ENCODE results near the gene LNX1. TPM values are rescaled to one million over a fixed set of nuclear protein-coding genes. Genes with fewer than 3 reads are reported as not detected.

LNX1 gene
- total and polyA plus RNA-seq, 2 donors (not counting 3 experiments of a cell fraction or from before 2014, with no cell fraction given): 0.72 to 1.3 TPM

DNA sequence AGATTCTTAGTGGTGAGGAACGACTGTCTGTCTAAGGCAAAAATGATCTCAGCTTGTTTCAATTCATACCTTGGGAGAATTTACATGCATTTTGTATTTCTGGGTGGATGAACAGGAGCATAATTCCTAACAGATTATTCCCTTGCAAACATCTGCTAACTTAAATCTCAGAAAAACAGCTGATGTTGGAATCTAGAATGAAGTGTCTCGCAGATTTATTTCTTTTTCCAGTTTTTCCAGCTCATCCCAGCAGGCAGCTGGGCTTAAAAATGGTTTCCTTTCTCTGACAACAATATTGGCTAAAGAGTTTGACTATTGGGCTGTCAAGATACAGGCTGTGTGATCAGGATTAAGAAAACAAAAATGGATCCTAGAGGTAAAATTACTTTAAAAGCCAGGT, 1.1 kb downstream of the LNX1 start:
- BruUV-seq (replicated peaks): no TSS peak
- FAIRE-seq: no peak
- peaks cover 9% of the 10 kb centered on the region for H3K4me1 ChIP-seq (ENCODE audit: control insufficient read depth, extremely low read depth, insufficient read depth, low read length)
- ChIA-PET CTCF (interaction anchor here (1.1 to 1.5 kb wide), 2 partner anchors 10 to 16 kb away, joined by 3 to 5 read pairs; no protein-coding TSS in a partner anchor), POLR2A (no interaction called here)
- H3K36me3 ChIP-seq (ENCODE audit: control insufficient read depth in 2 of 2, extremely low read depth in 1 of 2, insufficient read depth in 2 of 2, low read length in 2 of 2): no peaks in the 10 kb centered on the region
- no peaks in the 10 kb centered on the region for H3K27me3 ChIP-seq (ENCODE audit: control insufficient read depth in 2 of 2, insufficient read depth in 2 of 2, low read length in 2 of 2)
- no peak overlapping the region for H3K27ac ChIP-seq (ENCODE audit: insufficient read depth, low read depth, low read length)
- no peaks in the 10 kb centered on the region for H3K79me2 ChIP-seq (ENCODE audit: control insufficient read depth, insufficient read depth, low read length)
- no peaks in the 10 kb centered on the region for H4K20me1 ChIP-seq (replicated peaks; ENCODE audit: control insufficient read depth, extremely low read depth, insufficient read depth, low read length)
- no peak overlapping the region for H2AFZ ChIP-seq (ENCODE audit: low read depth, low read length)
- H3K9ac ChIP-seq (replicated peaks; ENCODE audit: extremely low read depth, insufficient read depth, low read length): no peak overlapping the region
- intact Hi-C loops (cut with micrococcal nuclease): no loop called here
- H3K4me3 ChIP-seq (replicated peaks in 1 of 3; ENCODE audit: insufficient read depth in 1 of 3, low read depth in 1 of 3, low read length in 3 of 3): no peak overlapping the region
- H3K9me1 ChIP-seq (replicated peaks; ENCODE audit: control insufficient read depth, extremely low read depth, insufficient read depth, low read length): no peaks in the 10 kb centered on the region
- H3K9me3 ChIP-seq (replicated peaks; ENCODE audit: control insufficient read depth, insufficient read depth, low read length): no peaks in the 10 kb centered on the region
- dilution Hi-C loops (cut with MboI; ENCODE audit: extremely low pct_ligation_motif_present, low sequenced_read_pairs): no loop called here
- DNase-seq (ENCODE audit: low read depth, low spot score): no peak
- H3K4me2 ChIP-seq (ENCODE audit: insufficient read depth, low read length): no peak overlapping the region
- TF ChIP-seq POLR2AphosphoS5 (IDR thresholded peaks at IDR 0.05; ENCODE audit: insufficient read depth, low read depth, low read length): no peak
- TF ChIP-seq JUN (IDR thresholded peaks at IDR 0.05; ENCODE audit: borderline replicate concordance, insufficient read depth, insufficient read length, low read depth): no peak
- TF ChIP-seq CTCF (IDR thresholded peaks at IDR 0.05; ENCODE audit: extremely low read depth in 1 of 2, insufficient read depth in 1 of 2, low read depth in 1 of 2, low read length in 2 of 2): no peak
- TF ChIP-seq, protein P1, sequence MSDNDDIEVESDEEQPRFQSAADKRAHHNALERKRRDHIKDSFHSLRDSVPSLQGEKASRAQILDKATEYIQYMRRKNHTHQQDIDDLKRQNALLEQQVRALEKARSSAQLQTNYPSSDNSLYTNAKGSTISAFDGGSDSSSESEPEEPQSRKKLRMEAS (IDR thresholded peaks at IDR 0.05; ENCODE audit: insufficient read depth, insufficient read length): no peak
- TF ChIP-seq MYC (IDR thresholded peaks at IDR 0.05; ENCODE audit: low read depth, low read length): no peak
- TF ChIP-seq FOS (IDR thresholded peaks at IDR 0.05; ENCODE audit: borderline replicate concordance, insufficient read depth, low read length): no peak

All from endothelial cell of umbilical vein (primary cell).